Measurements from ENCODE around the gene MEX3D. TPM values are rescaled to one million over a fixed set of nuclear protein-coding genes. Genes with fewer than 3 reads are reported as not detected.
A peak's percentile ranks its signal among the peaks of the same experiment; 100 is the strongest.

Gene MEX3D
- total RNA-seq, 1 experiment from 2014 or later = 69.2 TPM

DNA sequence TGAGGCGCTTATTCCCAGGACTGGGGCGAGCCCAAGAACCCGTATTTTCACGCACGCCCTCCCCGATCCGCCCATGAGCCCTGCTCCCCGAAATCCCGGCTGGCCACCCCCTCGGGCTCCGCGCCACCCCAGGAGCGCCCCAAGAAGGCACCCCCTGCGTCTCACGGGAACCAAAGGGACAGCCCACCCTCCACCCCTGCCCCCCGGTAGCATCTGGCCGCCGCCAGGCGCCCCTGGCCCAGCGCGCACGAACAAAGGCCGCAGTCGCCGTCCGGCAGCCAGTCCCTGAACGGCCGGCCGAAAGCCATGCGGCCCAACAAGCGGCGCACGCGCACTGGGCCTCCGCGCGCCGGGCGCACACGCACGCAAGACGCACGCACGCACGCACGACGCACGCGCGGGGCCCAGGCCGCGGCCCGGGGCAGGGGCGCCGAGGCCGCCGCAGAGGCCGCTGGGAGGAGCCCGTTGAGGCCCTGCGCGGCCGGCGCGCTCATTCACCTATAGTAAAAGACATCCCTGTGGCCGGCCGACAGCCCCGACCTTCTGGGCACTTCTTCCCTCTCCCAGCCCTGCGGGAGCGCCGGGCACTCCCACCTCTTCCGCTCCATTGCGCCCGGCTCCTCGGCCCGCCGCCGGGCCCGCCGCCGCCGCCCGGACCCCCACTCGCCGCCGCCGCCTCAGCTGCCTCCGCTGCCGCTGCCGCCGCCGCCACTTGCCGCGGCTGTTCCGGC lies 24.1 kb upstream of the MEX3D start:
- Histone ChIP-seq H3K4me2 (ENCODE audit: low read length) (peak overlapping the region; percentile 90), H3K27ac (ENCODE audit: low read depth, low read length) (peak overlapping the region; percentile 100), H4K20me1 (ENCODE audit: insufficient read depth) (no peaks in the 10 kb centered on the region), H3K9ac (ENCODE audit: low read length) (peak overlapping the region; percentile 98), H3K9me3 (ENCODE audit: control insufficient read depth in 1 of 2, insufficient read depth in 1 of 2, low read depth in 1 of 2, low read length in 2 of 2) (no peaks in the 10 kb centered on the region), H3K4me1 (ENCODE audit: control insufficient read depth in 1 of 2, insufficient read depth in 2 of 2, low read length in 2 of 2) (peaks cover 26 to 51% of the 10 kb centered on the region in 2 experiments), H2AFZ (ENCODE audit: low read depth, low read length, poor library complexity, severe bottlenecking) (no peak overlapping the region), H3K4me3 (replicated peaks in 1 of 2; ENCODE audit: low read depth in 1 of 2, low read length in 2 of 2) (peak overlapping the region; percentile 87 to 96), H3K27me3 (ENCODE audit: insufficient read depth, low read length) (no peaks in the 10 kb centered on the region), H3K79me2 (ENCODE audit: insufficient read depth, low read length) (peaks cover 48% of the 10 kb centered on the region), H3K9me2 (ENCODE audit: insufficient read depth) (no peaks in the 10 kb centered on the region), H3K36me3 (ENCODE audit: control insufficient read depth in 1 of 2, insufficient read depth in 2 of 2, low read length in 2 of 2) (peaks cover 6 to 11% of the 10 kb centered on the region in 2 experiments; a peak in 3 of 4 replicates)
- BruUV-seq (replicated peaks) = no TSS peak
- DNase-seq (ENCODE audit: low read depth, low spot score) = peak; percentile 72
- ChIA-PET CTCF (interaction anchor here (1.1 to 1.4 kb wide), 4 partner anchors 15 to 245 kb away, joined by 3 to 5 read pairs (median 4); no protein-coding TSS in a partner anchor), RAD21 (ENCODE audit: low non-redundant PET in 1 of 2, low total read pairs in 2 of 2, uncharacterized antibody in 2 of 2, unreplicated experiment in 2 of 2) (no interaction called here), POLR2A (interaction anchor here (1.0 kb wide), 1 partner anchor 10 kb away, joined by 3 read pairs; no protein-coding TSS in a partner anchor)
- ATAC-seq = peak; percentile 81
- intact Hi-C loops (cut with micrococcal nuclease) = no loop called here
- TF ChIP-seq SP1 (IDR thresholded peaks at IDR 0.05; ENCODE audit: low read depth) (no peak), YY1 (IDR thresholded peaks at IDR 0.05; ENCODE audit: extremely low read depth, insufficient replicate concordance, low read depth, low read length) (peak; percentile 74), TCF7L2 (IDR thresholded peaks at IDR 0.05; ENCODE audit: borderline replicate concordance, extremely low read depth, insufficient read depth, insufficient read length) (peak; percentile 38), ELF1 (IDR thresholded peaks at IDR 0.05; ENCODE audit: borderline replicate concordance, low read depth) (no peak), ZFX (IDR thresholded peaks at IDR 0.05) (peak; percentile 96), POLR2AphosphoS5 (IDR thresholded peaks at IDR 0.05; ENCODE audit: low read depth, low read length) (peak; percentile 98), FOSL1 (IDR thresholded peaks at IDR 0.05; ENCODE audit: low read depth) (no peak), ZNF274 (IDR thresholded peaks at IDR 0.05; ENCODE audit: low read depth, low read length) (no peak), POLR2A (IDR thresholded peaks at IDR 0.05; ENCODE audit: borderline replicate concordance, extremely low read depth, insufficient read depth, insufficient read length) (peak; percentile 97), MAX (IDR thresholded peaks at IDR 0.05) (peak; percentile 98), EGR1 (IDR thresholded peaks at IDR 0.05; ENCODE audit: low read depth) (no peak), SIN3A (IDR thresholded peaks at IDR 0.05; ENCODE audit: low read depth) (peak; percentile 91), CEBPB (IDR thresholded peaks at IDR 0.05; ENCODE audit: low read depth) (no peak), SRF (IDR thresholded peaks at IDR 0.05; ENCODE audit: low read depth) (no peak), RAD21 (IDR thresholded peaks at IDR 0.05; ENCODE audit: low read depth) (no peak), ZBTB33 (IDR thresholded peaks at IDR 0.05; ENCODE audit: extremely low read depth, insufficient replicate concordance, low read length) (peak; percentile 66), EZH2phosphoT487 (IDR thresholded peaks at IDR 0.05; ENCODE audit: borderline replicate concordance) (no peak), CBX3 (IDR thresholded peaks at IDR 0.05; ENCODE audit: low read depth) (no peak), EZH2 (IDR thresholded peaks at IDR 0.05) (no peak), JUND (IDR thresholded peaks at IDR 0.05) (no peak; the same call in 1 of the 2 replicates)
- TF ChIP-seq, protein P1, sequence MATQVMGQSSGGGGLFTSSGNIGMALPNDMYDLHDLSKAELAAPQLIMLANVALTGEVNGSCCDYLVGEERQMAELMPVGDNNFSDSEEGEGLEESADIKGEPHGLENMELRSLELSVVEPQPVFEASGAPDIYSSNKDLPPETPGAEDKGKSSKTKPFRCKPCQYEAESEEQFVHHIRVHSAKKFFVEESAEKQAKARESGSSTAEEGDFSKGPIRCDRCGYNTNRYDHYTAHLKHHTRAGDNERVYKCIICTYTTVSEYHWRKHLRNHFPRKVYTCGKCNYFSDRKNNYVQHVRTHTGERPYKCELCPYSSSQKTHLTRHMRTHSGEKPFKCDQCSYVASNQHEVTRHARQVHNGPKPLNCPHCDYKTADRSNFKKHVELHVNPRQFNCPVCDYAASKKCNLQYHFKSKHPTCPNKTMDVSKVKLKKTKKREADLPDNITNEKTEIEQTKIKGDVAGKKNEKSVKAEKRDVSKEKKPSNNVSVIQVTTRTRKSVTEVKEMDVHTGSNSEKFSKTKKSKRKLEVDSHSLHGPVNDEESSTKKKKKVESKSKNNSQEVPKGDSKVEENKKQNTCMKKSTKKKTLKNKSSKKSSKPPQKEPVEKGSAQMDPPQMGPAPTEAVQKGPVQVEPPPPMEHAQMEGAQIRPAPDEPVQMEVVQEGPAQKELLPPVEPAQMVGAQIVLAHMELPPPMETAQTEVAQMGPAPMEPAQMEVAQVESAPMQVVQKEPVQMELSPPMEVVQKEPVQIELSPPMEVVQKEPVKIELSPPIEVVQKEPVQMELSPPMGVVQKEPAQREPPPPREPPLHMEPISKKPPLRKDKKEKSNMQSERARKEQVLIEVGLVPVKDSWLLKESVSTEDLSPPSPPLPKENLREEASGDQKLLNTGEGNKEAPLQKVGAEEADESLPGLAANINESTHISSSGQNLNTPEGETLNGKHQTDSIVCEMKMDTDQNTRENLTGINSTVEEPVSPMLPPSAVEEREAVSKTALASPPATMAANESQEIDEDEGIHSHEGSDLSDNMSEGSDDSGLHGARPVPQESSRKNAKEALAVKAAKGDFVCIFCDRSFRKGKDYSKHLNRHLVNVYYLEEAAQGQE (IDR thresholded peaks at IDR 0.05; ENCODE audit: low read depth) = no peak
- TF ChIP-seq, protein P2, sequence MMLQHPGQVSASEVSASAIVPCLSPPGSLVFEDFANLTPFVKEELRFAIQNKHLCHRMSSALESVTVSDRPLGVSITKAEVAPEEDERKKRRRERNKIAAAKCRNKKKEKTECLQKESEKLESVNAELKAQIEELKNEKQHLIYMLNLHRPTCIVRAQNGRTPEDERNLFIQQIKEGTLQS (IDR thresholded peaks at IDR 0.05) = no peak

All from HCT116 (cell line).